IMR-90 (cell line): ENCODE results near the gene SBK2. TPM values are rescaled to one million over a fixed set of nuclear protein-coding genes. Genes with fewer than 3 reads are reported as not detected.

ENCODE experiments used
- ATAC-seq: fragments of 200-7000 bp; cut with Tn5 transposase; 2 replicates; pipeline ENCODE4 v1.9.1; 2020; ENCODE audit warnings: low read depth, mild to moderate bottlenecking, moderate library complexity
- Bru-seq: library from RNA; stranded (reverse); fragments of 400-500 nt; gene quantifications from one replicate; lab custom pipeline; 2021; lab: Mats Ljungman, UMichigan
- BruChase-seq, 2 experiments: library from RNA; stranded (reverse); fragments of 400-500 nt; gene quantifications; one replicate each; lab custom pipeline; 2021; lab: Mats Ljungman, UMichigan
- BruUV-seq: library from RNA; stranded (reverse); fragments of 400-500 nt; replicated peaks from 2 replicates; lab custom pipeline; 2021; lab: Mats Ljungman, UMichigan
- CTCF ChIA-PET: fragments of 300-600 bp; formaldehyde crosslinking; extraction: SDS; loops from one replicate; lab custom pipeline; 2021; ENCODE audit warnings: antibody characterized with exemption; lab: Yijun Ruan, JAX
- POLR2A ChIA-PET: fragments of 300-600 bp; sonication (Branson Sonifier 250); formaldehyde crosslinking; loops from one replicate; lab custom pipeline; 2022; ENCODE audit warnings: antibody characterized with exemption; ENCODE audit not compliant: unreplicated experiment; lab: Charles Lee
- DNase-seq: peaks from one replicate; pipeline ENCODE4 v3.0.0; 2013
- H2AFZ ChIP-seq: replicated peaks from 2 replicates; pipeline ENCODE3; 2013; ENCODE audit warnings: low read length, mild to moderate bottlenecking; ENCODE audit not compliant: poor library complexity
- H2AK5ac ChIP-seq: 2 replicates; pipeline ENCODE4 v1.6.1; 2013; ENCODE audit warnings: low read depth, low read length, inconsistent platforms
- H2AK9ac ChIP-seq: replicated peaks from 2 replicates; pipeline ENCODE3; 2013; ENCODE audit warnings: mild to moderate bottlenecking, low read depth, low read length, moderate library complexity; ENCODE audit not compliant: poor library complexity
- H2BK120ac ChIP-seq: 2 replicates; pipeline ENCODE4 v1.6.1; 2013; ENCODE audit warnings: low read depth, low read length, inconsistent platforms
- H2BK15ac ChIP-seq: 3 replicates; pipeline ENCODE4 v1.6.1; 2013; ENCODE audit warnings: low read depth, low read length, inconsistent platforms
- H2BK20ac ChIP-seq: 2 replicates; pipeline ENCODE4 v1.6.1; 2013; ENCODE audit warnings: low read depth, mild to moderate bottlenecking, inconsistent platforms, low read length, moderate library complexity
- H2BK5ac ChIP-seq: 2 replicates; pipeline ENCODE4 v1.6.1; 2013; ENCODE audit warnings: mild to moderate bottlenecking, low read depth, low read length, inconsistent platforms; ENCODE audit not compliant: poor library complexity, severe bottlenecking
- H3K14ac ChIP-seq: replicated peaks from 2 replicates; pipeline ENCODE4 v1.6.1; 2013; ENCODE audit warnings: low read depth, low read length, inconsistent platforms
- H3K18ac ChIP-seq: 2 replicates; pipeline ENCODE4 v1.6.1; 2013; ENCODE audit warnings: low read depth, low read length, control low read depth
- H3K23ac ChIP-seq: 2 replicates; pipeline ENCODE4 v1.6.1; 2013; ENCODE audit warnings: low read depth, low read length, inconsistent platforms
- H3K27ac ChIP-seq: 2 replicates; pipeline ENCODE4 v1.5.1; 2013; ENCODE audit warnings: mild to moderate bottlenecking, control low read depth, low read length; ENCODE audit not compliant: insufficient read depth
- H3K27me3 ChIP-seq: 2 replicates; pipeline ENCODE4 v1.6.1; 2013; ENCODE audit warnings: low read length; ENCODE audit not compliant: control insufficient read depth, insufficient read depth
- H3K36me3 ChIP-seq: 2 replicates; pipeline ENCODE4 v1.6.1; 2013; ENCODE audit warnings: low read length, mixed read lengths; ENCODE audit not compliant: control insufficient read depth, insufficient read depth
- H3K4ac ChIP-seq: 2 replicates; pipeline ENCODE4 v1.6.1; 2013; ENCODE audit warnings: low read depth, low read length, inconsistent platforms
- H3K4me1 ChIP-seq: 2 replicates; pipeline ENCODE4 v1.6.1; 2013; ENCODE audit warnings: low read length, mixed read lengths; ENCODE audit not compliant: control insufficient read depth, insufficient read depth
- H3K4me2 ChIP-seq: 2 replicates; pipeline ENCODE4 v1.6.1; 2013; ENCODE audit warnings: low read depth, mild to moderate bottlenecking, control low read depth, low read length, moderate library complexity
- H3K4me3 ChIP-seq: 2 replicates; pipeline ENCODE4 v1.5.1; 2013; ENCODE audit warnings: low read depth, mild to moderate bottlenecking, control low read depth, low read length, moderate library complexity; ENCODE audit not compliant: insufficient read depth
- H3K56ac ChIP-seq: 2 replicates; pipeline ENCODE4 v1.6.1; 2013; ENCODE audit warnings: low read length, inconsistent platforms; ENCODE audit not compliant: insufficient read depth; ENCODE audit errors: extremely low read depth
- H3K79me1 ChIP-seq, 2 experiments: 2 replicates each; pipeline ENCODE4 v1.6.1; 2013; ENCODE audit warnings: low read length in 2 of 2, inconsistent platforms in 1 of 2, low read depth in 1 of 2
- H3K9ac ChIP-seq: 2 replicates; pipeline ENCODE4 v1.6.1; 2013; ENCODE audit warnings: low read depth, low read length, control low read depth
- H3K9me1 ChIP-seq: 2 replicates; pipeline ENCODE4 v1.6.1; 2013; ENCODE audit warnings: low read length, inconsistent platforms; ENCODE audit not compliant: insufficient read depth
- H3K9me3 ChIP-seq: 2 replicates; pipeline ENCODE4 v1.6.1; 2013; ENCODE audit warnings: low read length; ENCODE audit not compliant: control insufficient read depth, insufficient read depth
- H4K20me1 ChIP-seq: 2 replicates; pipeline ENCODE4 v1.6.1; 2013; ENCODE audit warnings: low read length, inconsistent platforms; ENCODE audit not compliant: insufficient read depth
- H4K5ac ChIP-seq: 2 replicates; pipeline ENCODE4 v1.6.1; 2013; ENCODE audit warnings: mild to moderate bottlenecking, low read depth, low read length, control low read depth
- H4K8ac ChIP-seq, 2 experiments: 2 replicates each; pipeline ENCODE4 v1.6.1; 2013; ENCODE audit warnings: low read depth in 2 of 2, low read length in 2 of 2, control low read depth in 1 of 2, inconsistent platforms in 1 of 2
- H4K91ac ChIP-seq: 2 replicates; pipeline ENCODE4 v1.6.1; 2013; ENCODE audit warnings: low read depth, low read length, inconsistent platforms; ENCODE audit not compliant: insufficient read depth
- FOS ChIP-seq: fragments of 150-350 bp; IDR thresholded peaks from 2 replicates; pipeline ENCODE4 v1.6.1; 2016; ENCODE audit warnings: low read depth, low read length
- MAFK ChIP-seq: IDR thresholded peaks from 2 replicates; pipeline ENCODE4 v1.6.1; 2012; ENCODE audit warnings: low read depth, low read length, improper control_type of control experiment
- RAD21 ChIP-seq: IDR thresholded peaks from 2 replicates; pipeline ENCODE4 v1.6.1; 2012; ENCODE audit warnings: low read length, improper control_type of control experiment
- RCOR1 ChIP-seq: IDR thresholded peaks from 2 replicates; pipeline ENCODE4 v1.6.1; 2012; ENCODE audit warnings: mild to moderate bottlenecking, low read length, improper control_type of control experiment; ENCODE audit not compliant: insufficient replicate concordance
- RFX5 ChIP-seq: IDR thresholded peaks from 2 replicates; pipeline ENCODE4 v1.8.0; 2012; ENCODE audit warnings: low read depth, mild to moderate bottlenecking, low read length, moderate library complexity
- WGBS, 2 experiments: methylation state at CpG; one replicate each; pipeline versions ENCODE4 v1.1.5 to v1.1.7; 2013; ENCODE audit warnings: missing lambda C conversion rate in 2 of 2; ENCODE audit not compliant: insufficient read length in 1 of 2; ENCODE audit errors: extremely low coverage in 2 of 2; 5-methylcytosine and 5-hydroxymethylcytosine counted together
- dilution Hi-C: fragments of 300-500 bp; cut with HindIII; formaldehyde crosslinking; loops from one replicate; pipeline ENCODE4 v1.14.3; 2018; ENCODE audit warnings: low sequenced_read_pairs; ENCODE audit not compliant: unreplicated experiment
- in situ Hi-C: fragments of 300-500 bp; cut with MboI; formaldehyde crosslinking; loops from 3 replicates; pipeline ENCODE4 v1.14.3; 2019; ENCODE audit warnings: low sequenced_read_pairs, inconsistent platforms, mixed read lengths
- intact Hi-C: fragments of 100-400 bp; cut with micrococcal nuclease; formaldehyde crosslinking; loops from 2 replicates; pipeline ENCODE4 v1.10.0; 2022
- long read RNA-seq: library from polyadenylated mRNA; unstranded; transcript quantifications from one replicate; pipeline ENCODE4 v2.0.0, GENCODE V29; 2021; ENCODE audit not compliant: unreplicated experiment
- polyA plus RNA-seq, 3 experiments: library from polyadenylated mRNA; depleted of rRNA; stranded (reverse); fragments of >200 nt; gene quantifications; 2 replicates each; pipeline ENCODE4 v1.2.3, GENCODE V29; 2012; ENCODE audit warnings: low replicate concordance in 1 of 3
- total RNA-seq: library from RNA; depleted of rRNA; stranded (reverse); fragments of >200 nt; gene quantifications from 2 replicates; pipeline ENCODE4 v1.2.3, GENCODE V29; 2012; rRNA removed
- TF ChIP-seq, protein P1 (sequence below): fragments of 150-350 bp; IDR thresholded peaks from 2 replicates; pipeline ENCODE4 v1.6.1; 2017; ENCODE audit warnings: mild to moderate bottlenecking, antibody characterized with exemption, low read length, low read depth
- TF ChIP-seq, protein P2 (sequence below): conservative IDR thresholded peaks from 2 replicates; pipeline ENCODE4 v1.5.1; 2012; ENCODE audit warnings: mild to moderate bottlenecking, low read depth, low read length, improper control_type of control experiment

The SBK2 gene, protein sequence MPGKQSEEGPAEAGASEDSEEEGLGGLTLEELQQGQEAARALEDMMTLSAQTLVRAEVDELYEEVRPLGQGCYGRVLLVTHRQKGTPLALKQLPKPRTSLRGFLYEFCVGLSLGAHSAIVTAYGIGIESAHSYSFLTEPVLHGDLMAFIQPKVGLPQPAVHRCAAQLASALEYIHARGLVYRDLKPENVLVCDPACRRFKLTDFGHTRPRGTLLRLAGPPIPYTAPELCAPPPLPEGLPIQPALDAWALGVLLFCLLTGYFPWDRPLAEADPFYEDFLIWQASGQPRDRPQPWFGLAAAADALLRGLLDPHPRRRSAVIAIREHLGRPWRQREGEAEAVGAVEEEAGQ
- not detected in 2 replicates for total RNA-seq
- 0.30 and 0.48 TPM in 2 replicates for polyA plus RNA-seq (2012; rRNA removed)
- polyA plus RNA-seq (2012; cell fraction: cytosol; rRNA removed) = 0.47 TPM in 1 of 2 replicates, not detected in the other
- polyA plus RNA-seq (2012; cell fraction: nucleus; rRNA removed; ENCODE audit: low replicate concordance) = 3.7 and 5.3 TPM in 2 replicates
- Bru-seq, nascent RNA = percentile 10 among the genes with signal in this experiment
- not detected for BruChase-seq, experiment 1, labeled RNA remaining after a 6-hour chase
- not detected for BruChase-seq, experiment 2, labeled RNA remaining after a 2-hour chase
- long read RNA-seq = 0 reads

DNA sequence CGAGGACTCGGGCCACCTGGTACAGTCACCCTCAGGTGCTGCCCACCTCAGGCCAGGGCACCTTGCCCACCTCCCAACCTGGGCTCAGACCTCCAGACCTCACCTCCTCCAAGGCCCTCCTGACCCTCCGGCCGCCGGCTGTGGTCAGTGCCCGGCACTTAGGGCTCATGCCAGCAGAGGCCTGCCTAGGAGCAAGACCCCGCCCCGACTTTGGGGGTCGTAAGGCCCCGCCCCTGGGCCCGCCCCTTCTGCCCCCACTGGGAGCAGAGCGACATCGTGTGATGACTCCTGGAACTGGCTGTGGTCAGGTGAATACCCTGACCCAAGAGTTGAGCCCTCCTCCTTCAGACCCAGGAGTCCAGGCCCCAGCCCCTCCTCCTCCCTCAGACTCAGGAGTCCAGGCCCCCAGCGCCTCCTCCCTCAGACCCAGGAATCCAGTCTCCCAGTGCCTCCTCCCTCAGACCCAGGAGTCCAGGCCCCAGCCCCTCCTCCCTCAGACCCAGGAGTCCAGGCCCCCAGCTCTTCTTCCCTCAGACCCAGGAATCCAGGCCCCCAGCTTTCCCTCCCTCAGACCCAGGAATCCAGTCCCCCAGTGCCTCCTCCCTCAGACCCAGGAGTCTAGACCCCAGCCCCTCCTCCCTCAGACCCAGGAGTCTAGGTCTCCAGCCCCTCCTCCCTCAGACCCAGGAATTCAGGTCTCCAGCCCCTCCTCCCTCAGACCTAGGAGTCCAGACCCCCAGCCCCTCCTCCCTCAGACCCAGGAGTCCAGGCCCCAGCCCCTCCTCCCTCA is at the start of gene SBK2:
TSS of gene SBK2 (minus strand) at position 183 of the 790 bp plus-strand sequence. CDS start 839 bp downstream, outside the sequence.
- no peak within 1 kb of the TSS for H2BK5ac ChIP-seq
- no peak within 1 kb of the TSS for H3K9ac ChIP-seq
- peak within 1 kb of the TSS; percentile 61 for H2AK9ac ChIP-seq
- H2BK20ac ChIP-seq = no peak within 1 kb of the TSS
- H3K56ac ChIP-seq = no peak within 1 kb of the TSS
- CTCF ChIA-PET = no interaction called here
- H2AFZ ChIP-seq = peak within 1 kb of the TSS; percentile 58
- no peaks in the 10 kb centered on the region for H3K79me1 ChIP-seq
- no peak within 1 kb of the TSS for H2BK15ac ChIP-seq
- no peak within 1 kb of the TSS for H2BK120ac ChIP-seq
- H3K14ac ChIP-seq = 0 out of 2 replicates have a peak within 1 kb of the TSS, but pooled peaks have one; percentile 5
- H3K36me3 ChIP-seq = no peaks in the 10 kb centered on the region
- no peak within 1 kb of the TSS for H3K27ac ChIP-seq
- peak within 1 kb of the TSS; percentile 10 to 33; a peak in 1 of 4 replicates for H4K8ac ChIP-seq
- H4K91ac ChIP-seq = no peak within 1 kb of the TSS
- WGBS, 2 experiments = 14% methylated on average over 6 of the region's 14 CpGs; no CpG with 5 or more reads in 1 of the 2 experiments
- no peak within 1 kb of the TSS for H4K5ac ChIP-seq
- H3K27me3 ChIP-seq = no peaks in the 10 kb centered on the region; the same call in 1 of the 2 replicates
- intact Hi-C loops (loop anchor here (2.0 kb wide), 1 partner anchor 20 kb away; no protein-coding TSS in a partner anchor), in situ Hi-C loops (no loop called here), dilution Hi-C loops (no loop called here)
- H2AK5ac ChIP-seq = peak within 1 kb of the TSS; percentile 28; the same call in 1 of the 2 replicates
- no peak within 1 kb of the TSS for H3K18ac ChIP-seq
- DNase-seq = no peak
- no peak within 1 kb of the TSS for H3K4me2 ChIP-seq
- 0 out of 2 replicates have a peak, but pooled peaks cover 2% of the 10 kb centered on the region for H3K9me1 ChIP-seq
- peak; percentile 40 for ATAC-seq
- H4K20me1 ChIP-seq = no peaks in the 10 kb centered on the region
- POLR2A ChIA-PET = no interaction called here
- peak within 1 kb of the TSS; percentile 22 for H3K4ac ChIP-seq
- H3K4me1 ChIP-seq = no peaks in the 10 kb centered on the region; the same call in 1 of the 2 replicates
- no peak within 1 kb of the TSS for H3K4me3 ChIP-seq
- H3K23ac ChIP-seq = no peak within 1 kb of the TSS
- no peak for TF ChIP-seq MAFK
- TF ChIP-seq, protein P1, sequence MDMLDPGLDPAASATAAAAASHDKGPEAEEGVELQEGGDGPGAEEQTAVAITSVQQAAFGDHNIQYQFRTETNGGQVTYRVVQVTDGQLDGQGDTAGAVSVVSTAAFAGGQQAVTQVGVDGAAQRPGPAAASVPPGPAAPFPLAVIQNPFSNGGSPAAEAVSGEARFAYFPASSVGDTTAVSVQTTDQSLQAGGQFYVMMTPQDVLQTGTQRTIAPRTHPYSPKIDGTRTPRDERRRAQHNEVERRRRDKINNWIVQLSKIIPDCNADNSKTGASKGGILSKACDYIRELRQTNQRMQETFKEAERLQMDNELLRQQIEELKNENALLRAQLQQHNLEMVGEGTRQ = no peak
- TF ChIP-seq FOS = no peak
- no peak for TF ChIP-seq RCOR1
- TF ChIP-seq, protein P2, sequence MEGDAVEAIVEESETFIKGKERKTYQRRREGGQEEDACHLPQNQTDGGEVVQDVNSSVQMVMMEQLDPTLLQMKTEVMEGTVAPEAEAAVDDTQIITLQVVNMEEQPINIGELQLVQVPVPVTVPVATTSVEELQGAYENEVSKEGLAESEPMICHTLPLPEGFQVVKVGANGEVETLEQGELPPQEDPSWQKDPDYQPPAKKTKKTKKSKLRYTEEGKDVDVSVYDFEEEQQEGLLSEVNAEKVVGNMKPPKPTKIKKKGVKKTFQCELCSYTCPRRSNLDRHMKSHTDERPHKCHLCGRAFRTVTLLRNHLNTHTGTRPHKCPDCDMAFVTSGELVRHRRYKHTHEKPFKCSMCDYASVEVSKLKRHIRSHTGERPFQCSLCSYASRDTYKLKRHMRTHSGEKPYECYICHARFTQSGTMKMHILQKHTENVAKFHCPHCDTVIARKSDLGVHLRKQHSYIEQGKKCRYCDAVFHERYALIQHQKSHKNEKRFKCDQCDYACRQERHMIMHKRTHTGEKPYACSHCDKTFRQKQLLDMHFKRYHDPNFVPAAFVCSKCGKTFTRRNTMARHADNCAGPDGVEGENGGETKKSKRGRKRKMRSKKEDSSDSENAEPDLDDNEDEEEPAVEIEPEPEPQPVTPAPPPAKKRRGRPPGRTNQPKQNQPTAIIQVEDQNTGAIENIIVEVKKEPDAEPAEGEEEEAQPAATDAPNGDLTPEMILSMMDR = peak; percentile 32; the same call in 1 of the 2 replicates
- peak; percentile 17; the same call in 1 of the 2 replicates for TF ChIP-seq RAD21
- TF ChIP-seq RFX5 = peak; percentile 37; the same call in 1 of the 2 replicates
- no TSS peak for BruUV-seq
- no peaks in the 10 kb centered on the region for H3K9me3 ChIP-seq
